Vagina (tissue), 2 donors: ENCODE data around the gene FBXL14. TPM values are rescaled to one million over a fixed set of nuclear protein-coding genes. Genes with fewer than 3 reads are reported as not detected.

Source experiments
- DNase-seq, 2 donors: peaks; one replicate each; pipeline ENCODE4 v3.0.0-alpha.2; 2017; ENCODE audit errors: extremely low spot score in 2 of 2
- H3K27ac ChIP-seq: fragments of 200-600 bp; sonication (generic); one replicate; pipeline ENCODE4 v1.5.1; 2019
- H3K27me3 ChIP-seq: fragments of 200-600 bp; sonication (generic); one replicate; pipeline ENCODE4 v1.5.1; 2019
- H3K36me3 ChIP-seq, 2 donors: fragments of 200-600 bp; sonication (generic); one replicate each; pipeline ENCODE4 v1.5.1; 2017 to 2019
- H3K4me1 ChIP-seq: fragments of 200-600 bp; sonication (generic); one replicate; pipeline ENCODE4 v1.5.1; 2019
- H3K4me3 ChIP-seq, 2 donors: fragments of 200-600 bp; sonication (generic); 1 replicate in 1 of 2; 2 replicates in 1 of 2; pipeline ENCODE4 v1.5.1; 2016 to 2019
- H3K9me3 ChIP-seq: fragments of 200-600 bp; sonication (generic); one replicate; pipeline ENCODE4 v1.5.1; 2019
- CTCF ChIP-seq, 3 experiments: fragments of 450-650 bp in 2 of 3; fragments of 200-600 bp in 1 of 3; sonication (generic) in 1 of 3; IDR thresholded peaks; one replicate each; pipeline ENCODE4 v1.5.1; 2017 to 2019; ENCODE audit warnings: antibody characterized with exemption in 3 of 3, mild to moderate bottlenecking in 2 of 3, moderate library complexity in 2 of 3
- POLR2A ChIP-seq, 2 donors: fragments of 450-650 bp; IDR thresholded peaks; one replicate each; pipeline ENCODE4 v1.6.1; 2017; ENCODE audit warnings: antibody characterized with exemption in 2 of 2, mild to moderate bottlenecking in 2 of 2, moderate library complexity in 2 of 2
- POLR2AphosphoS5 ChIP-seq, 2 donors: sonication (generic); formaldehyde crosslinking; IDR thresholded peaks; one replicate each; pipeline ENCODE4 v1.9.0; 2017; ENCODE audit warnings: antibody characterized with exemption in 2 of 2, mild to moderate bottlenecking in 2 of 2, low read depth in 1 of 2; ENCODE audit not compliant: insufficient read depth in 1 of 2
- intact Hi-C: fragments of 100-400 bp; cut with DNase I; formaldehyde crosslinking; loops from one replicate; pipeline ENCODE4 v1.15.1; 2023
- total RNA-seq: library from RNA; depleted of rRNA; stranded (reverse); fragments of >200 nt; gene quantifications from one replicate; pipeline ENCODE4 v1.2.3, GENCODE V29; 2016

Gene FBXL14
- total RNA-seq, 1 donor from 2014 or later = 15.2 TPM

GRCh38 chr12:1588575-1588947, 5.8 kb downstream of the FBXL14 start:
- no peaks in the 10 kb centered on the region for H3K36me3 ChIP-seq
- peaks cover 59% of the 10 kb centered on the region for H3K4me1 ChIP-seq
- TF ChIP-seq POLR2AphosphoS5 (IDR thresholded peaks at IDR 0.05; ENCODE audit: insufficient read depth in 1 of 2, low read depth in 1 of 2) (no peak), CTCF (IDR thresholded peaks at IDR 0.05) (no peak), POLR2A (IDR thresholded peaks at IDR 0.05) (no peak)
- no peak overlapping the region for H3K4me3 ChIP-seq
- no peaks in the 10 kb centered on the region for H3K27me3 ChIP-seq
- no peak for DNase-seq
- H3K9me3 ChIP-seq = no peaks in the 10 kb centered on the region
- intact Hi-C loops = loop anchor here (10.0 kb wide), 1 partner anchor 474 kb away; no protein-coding TSS in a partner anchor
- peak overlapping the region; percentile 42 for H3K27ac ChIP-seq

GRCh38 chr12:1587927-1588574, 6.3 kb downstream of the FBXL14 start:
- no peaks in the 10 kb centered on the region for H3K36me3 ChIP-seq
- no peak for DNase-seq
- no peaks in the 10 kb centered on the region for H3K9me3 ChIP-seq
- H3K4me3 ChIP-seq = no peak overlapping the region
- peak overlapping the region; percentile 42 for H3K27ac ChIP-seq
- TF ChIP-seq POLR2AphosphoS5 (IDR thresholded peaks at IDR 0.05; ENCODE audit: insufficient read depth in 1 of 2, low read depth in 1 of 2) (no peak), POLR2A (IDR thresholded peaks at IDR 0.05) (no peak), CTCF (IDR thresholded peaks at IDR 0.05) (no peak)
- peaks cover 54% of the 10 kb centered on the region for H3K4me1 ChIP-seq
- no peaks in the 10 kb centered on the region for H3K27me3 ChIP-seq
- intact Hi-C loops = loop anchor here (10.0 kb wide), 1 partner anchor 473 kb away; no protein-coding TSS in a partner anchor

- intact Hi-C loops = loop anchor here (10.0 kb wide), 1 partner anchor 470 kb away; no protein-coding TSS in a partner anchor
- no peaks in the 10 kb centered on the region for H3K36me3 ChIP-seq
- no peak for DNase-seq
- no peak overlapping the region for H3K27ac ChIP-seq
- no peak for TF ChIP-seq POLR2AphosphoS5 (IDR thresholded peaks at IDR 0.05; ENCODE audit: insufficient read depth in 1 of 2, low read depth in 1 of 2)
- TF ChIP-seq POLR2A (IDR thresholded peaks at IDR 0.05) = no peak
- no peak for TF ChIP-seq CTCF (IDR thresholded peaks at IDR 0.05)
- H3K27me3 ChIP-seq = no peaks in the 10 kb centered on the region
- H3K4me1 ChIP-seq = peaks cover 17% of the 10 kb centered on the region
- no peak overlapping the region for H3K4me3 ChIP-seq
- no peaks in the 10 kb centered on the region for H3K9me3 ChIP-seq
Measured at GRCh38 chr12:1584326-1584725, 10.1 kb downstream of the FBXL14 start.

GRCh38 chr12:1583421-1584078, 10.8 kb downstream of the FBXL14 start:
- Histone ChIP-seq H3K4me1 (peaks cover 11% of the 10 kb centered on the region), H3K36me3 (no peaks in the 10 kb centered on the region), H3K27me3 (no peaks in the 10 kb centered on the region), H3K4me3 (no peak overlapping the region), H3K9me3 (no peaks in the 10 kb centered on the region), H3K27ac (no peak overlapping the region)
- TF ChIP-seq CTCF (IDR thresholded peaks at IDR 0.05) (peak; percentile 81 to 92 (median 82)), POLR2AphosphoS5 (IDR thresholded peaks at IDR 0.05; ENCODE audit: insufficient read depth in 1 of 2, low read depth in 1 of 2) (no peak)
- no peak for DNase-seq
- intact Hi-C loops = loop anchor here (10.0 kb wide), 1 partner anchor 469 kb away; no protein-coding TSS in a partner anchor

- intact Hi-C loops = loop anchor here (10.0 kb wide), 1 partner anchor 468 kb away; no protein-coding TSS in a partner anchor
- TF ChIP-seq CTCF (IDR thresholded peaks at IDR 0.05) = no peak
- TF ChIP-seq POLR2AphosphoS5 (IDR thresholded peaks at IDR 0.05; ENCODE audit: insufficient read depth in 1 of 2, low read depth in 1 of 2) = no peak
- TF ChIP-seq POLR2A (IDR thresholded peaks at IDR 0.05) = no peak
- peaks cover 2% of the 10 kb centered on the region for H3K4me1 ChIP-seq
- H3K27me3 ChIP-seq = no peaks in the 10 kb centered on the region
- no peak for DNase-seq
- no peak overlapping the region for H3K4me3 ChIP-seq
- no peak overlapping the region for H3K27ac ChIP-seq
- no peaks in the 10 kb centered on the region for H3K9me3 ChIP-seq
- no peaks in the 10 kb centered on the region for H3K36me3 ChIP-seq
Measured at GRCh38 chr12:1582709-1583050, 11.7 kb downstream of the FBXL14 start.
